Lower leg skin (tissue), 3 donors: ENCODE data around the gene ZNF280B.
"Not testable (repeated sequence)": the region's sequence is repeated elsewhere in the genome, so short reads cannot be mapped to it uniquely, and the experiment has no call there.

Experiments used
- CTCF ChIP-seq, 3 donors: fragments of 450-650 bp; IDR thresholded peaks; one replicate each; pipeline ENCODE4 v1.5.1; 2016; ENCODE audit warnings: antibody characterized with exemption in 3 of 3, mild to moderate bottlenecking in 3 of 3, moderate library complexity in 2 of 3
- POLR2A ChIP-seq, 2 donors: fragments of 450-650 bp; IDR thresholded peaks; one replicate each; pipeline ENCODE4 v1.6.1; 2016 to 2017; ENCODE audit warnings: antibody characterized with exemption in 2 of 2, mild to moderate bottlenecking in 1 of 2, moderate library complexity in 1 of 2

GRCh38 chr22:22510833-22511232, 2.3 kb upstream of the ZNF280B start:
- TF ChIP-seq CTCF, POLR2A (IDR thresholded peaks at IDR 0.05): not testable (repeated sequence)
